NK-92 treated with Interleukin-12 subunit alpha and Interleukin-12 subunit beta, amount 100 ng/mL, for 24 hours (cell line): Measurements from ENCODE around the gene AKAP8L.

Source experiments
- DNase-seq: peaks from one replicate; lab custom pipeline; 2025; lab: John Stamatoyannopoulos, UW

AKAP8L gene

GRCh38 chr19:15418579-15419412 lies at the start of gene AKAP8L:
Gene AKAP8L (minus strand): TSS chr19:15418988. CDS start chr19:15418923, 65 bp downstream.
- peak; percentile 98 for DNase-seq

- DNase-seq: no peak
Measured at GRCh38 chr19:15467734-15468214, 49.0 kb upstream of the AKAP8L start.

GRCh38 chr19:15466851-15467733 lies 48.3 kb upstream of the AKAP8L start:
- peak; percentile 41 for DNase-seq

GRCh38 chr19:15464394-15465385 lies 45.9 kb upstream of the AKAP8L start, which contains the start of gene RASAL3:
Gene RASAL3 (minus strand): TSS chr19:15464544. CDS start chr19:15464358, 186 bp downstream.
- peak; percentile 75 for DNase-seq

- DNase-seq: peak; percentile 74
Measured at GRCh38 chr19:15463861-15464371, 45.1 kb upstream of the AKAP8L start.

GRCh38 chr19:15461694-15462093 lies 42.9 kb upstream of the AKAP8L start:
- no peak for DNase-seq

GRCh38 chr19:15457701-15458484 lies 39.1 kb upstream of the AKAP8L start:
- DNase-seq: no peak

- no peak for DNase-seq
Measured at GRCh38 chr19:15456871-15457700, 38.3 kb upstream of the AKAP8L start.

GRCh38 chr19:15456441-15456840 lies 37.7 kb upstream of the AKAP8L start:
- DNase-seq: no peak

GRCh38 chr19:15455996-15456395 lies 37.2 kb upstream of the AKAP8L start:
- no peak for DNase-seq

- DNase-seq: no peak
Measured at GRCh38 chr19:15453906-15454860, 35.4 kb upstream of the AKAP8L start.

- no peak for DNase-seq
Measured at GRCh38 chr19:15453091-15453578, 34.3 kb upstream of the AKAP8L start.

- DNase-seq: no peak
Measured at GRCh38 chr19:15452111-15453047, 33.6 kb upstream of the AKAP8L start.

GRCh38 chr19:15450528-15450890 lies 31.7 kb upstream of the AKAP8L start:
- DNase-seq: no peak

GRCh38 chr19:15449620-15450527 lies 31.1 kb upstream of the AKAP8L start, which contains the start of gene WIZ:
Gene WIZ (minus strand): TSS chr19:15449956. CDS start chr19:15448307, 1,649 bp downstream.
- DNase-seq: no peak
